Upper lobe of left lung (tissue), 4 donors: ENCODE results near the gene KRI1.

Source experiments
- EP300 ChIP-seq, 4 donors: sonication (generic); formaldehyde crosslinking; IDR thresholded peaks; one replicate each; pipeline ENCODE4 v1.5.1; 2017; ENCODE audit warnings: antibody characterized with exemption in 4 of 4, control low read depth in 2 of 4
- POLR2A ChIP-seq, 4 donors: fragments of 450-650 bp; IDR thresholded peaks; one replicate each; pipeline ENCODE4 v1.5.1; 2016 to 2017; ENCODE audit warnings: antibody characterized with exemption in 4 of 4, mild to moderate bottlenecking in 2 of 4
- TF ChIP-seq, protein P1 (sequence below), 6 experiments: fragments of 450-650 bp in 4 of 6; fragments of 200-600 bp in 2 of 6; sonication (generic) in 2 of 6; IDR thresholded peaks; one replicate each; pipeline ENCODE4 v1.5.1; 2016 to 2019; ENCODE audit warnings: antibody characterized with exemption in 6 of 6

GRCh38 chr19:10544753-10545251, 21.0 kb downstream of the KRI1 start:
- TF ChIP-seq, protein P1, sequence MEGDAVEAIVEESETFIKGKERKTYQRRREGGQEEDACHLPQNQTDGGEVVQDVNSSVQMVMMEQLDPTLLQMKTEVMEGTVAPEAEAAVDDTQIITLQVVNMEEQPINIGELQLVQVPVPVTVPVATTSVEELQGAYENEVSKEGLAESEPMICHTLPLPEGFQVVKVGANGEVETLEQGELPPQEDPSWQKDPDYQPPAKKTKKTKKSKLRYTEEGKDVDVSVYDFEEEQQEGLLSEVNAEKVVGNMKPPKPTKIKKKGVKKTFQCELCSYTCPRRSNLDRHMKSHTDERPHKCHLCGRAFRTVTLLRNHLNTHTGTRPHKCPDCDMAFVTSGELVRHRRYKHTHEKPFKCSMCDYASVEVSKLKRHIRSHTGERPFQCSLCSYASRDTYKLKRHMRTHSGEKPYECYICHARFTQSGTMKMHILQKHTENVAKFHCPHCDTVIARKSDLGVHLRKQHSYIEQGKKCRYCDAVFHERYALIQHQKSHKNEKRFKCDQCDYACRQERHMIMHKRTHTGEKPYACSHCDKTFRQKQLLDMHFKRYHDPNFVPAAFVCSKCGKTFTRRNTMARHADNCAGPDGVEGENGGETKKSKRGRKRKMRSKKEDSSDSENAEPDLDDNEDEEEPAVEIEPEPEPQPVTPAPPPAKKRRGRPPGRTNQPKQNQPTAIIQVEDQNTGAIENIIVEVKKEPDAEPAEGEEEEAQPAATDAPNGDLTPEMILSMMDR (IDR thresholded peaks at IDR 0.05) = no peak
- no peak for TF ChIP-seq POLR2A (IDR thresholded peaks at IDR 0.05)
- no peak for TF ChIP-seq EP300 (IDR thresholded peaks at IDR 0.05)
